HepG2 (cell line): Measurements from ENCODE around the gene CSNK2A1. TPM values are rescaled to one million over a fixed set of nuclear protein-coding genes. Genes with fewer than 3 reads are reported as not detected.

Source experiments
- AGO1 ChIP-seq: fragments of 200-400 bp; formaldehyde crosslinking; IDR thresholded peaks from 2 replicates; pipeline ENCODE4 v1.6.1; 2017; ENCODE audit warnings: mild to moderate bottlenecking, low read depth, low read length, moderate library complexity; ENCODE audit not compliant: poor library complexity, severe bottlenecking
- ATAD3A ChIP-seq: sonication (generic); formaldehyde crosslinking; IDR thresholded peaks from 2 replicates; pipeline ENCODE4 v1.4.0; 2020; ENCODE audit warnings: missing genetic modification reagents
- CBX5 ChIP-seq: sonication (generic); formaldehyde crosslinking; IDR thresholded peaks from 2 replicates; pipeline ENCODE4 v1.4.0; 2020; ENCODE audit warnings: missing genetic modification reagents, borderline replicate concordance
- ETV5 ChIP-seq: IDR thresholded peaks from 2 replicates; pipeline ENCODE4 v1.6.1; 2018; ENCODE audit warnings: missing biosample characterization, missing genetic modification reagents, inconsistent platforms, borderline replicate concordance
- ISL2 ChIP-seq: sonication (generic); formaldehyde crosslinking; IDR thresholded peaks from 2 replicates; pipeline ENCODE4 v1.5.0; 2020; ENCODE audit warnings: missing genetic modification reagents
- MYC ChIP-seq: sonication (generic); formaldehyde crosslinking; IDR thresholded peaks from 2 replicates; pipeline ENCODE4 v1.9.0; 2021; ENCODE audit warnings: missing genetic modification reagents, borderline replicate concordance
- PHF5A ChIP-seq: IDR thresholded peaks from one replicate; pipeline ENCODE4 v1.6.1; 2018; ENCODE audit warnings: low read depth, missing genetic modification reagents; ENCODE audit not compliant: unreplicated experiment
- SMC3 ChIP-seq: IDR thresholded peaks from 2 replicates; pipeline ENCODE4 v1.6.1; 2011; ENCODE audit warnings: low read length, improper control_type of control experiment
- ZBTB42 ChIP-seq: sonication (generic); formaldehyde crosslinking; IDR thresholded peaks from 2 replicates; pipeline ENCODE4 v1.5.0; 2020; ENCODE audit warnings: mild to moderate bottlenecking, missing genetic modification reagents
- ZFAT ChIP-seq: sonication (generic); formaldehyde crosslinking; conservative IDR thresholded peaks from 2 replicates; pipeline ENCODE4 v1.8.1; 2023; ENCODE audit warnings: missing genetic modification reagents, inconsistent platforms
- ZNF468 ChIP-seq: sonication (generic); formaldehyde crosslinking; IDR thresholded peaks from 2 replicates; pipeline ENCODE4 v1.8.0; 2022; ENCODE audit warnings: mild to moderate bottlenecking, moderate library complexity, missing genetic modification reagents
- ZNF780A ChIP-seq: sonication (generic); formaldehyde crosslinking; IDR thresholded peaks from 2 replicates; pipeline ENCODE4 v1.8.0; 2022; ENCODE audit warnings: mild to moderate bottlenecking, missing genetic modification reagents, moderate library complexity
- polyA plus RNA-seq, 8 experiments: library from polyadenylated mRNA; depleted of rRNA in 3 of 8; stranded (reverse) in 7 of 8; unstranded in 1 of 8; fragments of >200 nt; fragmentation: Illumina TruSeq in 4 of 8; extraction: Trizol in 4 of 8; gene quantifications; 2 replicates each; pipeline versions ENCODE4 v1.2.1 to v1.2.3, GENCODE V29; 2011 to 2016; ENCODE audit warnings: low read depth in 4 of 8, missing spikeins in 1 of 8, mixed read lengths in 1 of 8; ENCODE audit not compliant: insufficient read depth in 1 of 8
- total RNA-seq, 5 experiments: library from RNA; depleted of rRNA; stranded (reverse); fragments of >200 nt; fragmentation: Illumina TruSeq; extraction: Trizol; gene quantifications; 2 replicates each; pipeline ENCODE4 v1.2.3, GENCODE V29; 2016; ENCODE audit warnings: low read depth in 1 of 5
- TF ChIP-seq, protein P1 (sequence below): sonication (generic); formaldehyde crosslinking; IDR thresholded peaks from 2 replicates; pipeline ENCODE4 v1.5.1; 2020; ENCODE audit warnings: mild to moderate bottlenecking, missing genetic modification reagents, borderline replicate concordance
- TF ChIP-seq, protein P2 (sequence below): sonication (generic); formaldehyde crosslinking; IDR thresholded peaks from 2 replicates; pipeline ENCODE4 v1.9.0; 2021; ENCODE audit warnings: missing genetic modification reagents, borderline replicate concordance
- TF ChIP-seq, protein P3 (sequence below): sonication (generic); formaldehyde crosslinking; IDR thresholded peaks from 2 replicates; pipeline ENCODE4 v1.4.0; 2020; ENCODE audit warnings: mild to moderate bottlenecking, missing genetic modification reagents
- TF ChIP-seq, protein P4 (sequence below): sonication (generic); formaldehyde crosslinking; IDR thresholded peaks from 2 replicates; pipeline ENCODE4 v1.5.0; 2020; ENCODE audit warnings: missing genetic modification reagents, mild to moderate bottlenecking, borderline replicate concordance
- TF ChIP-seq, protein P5 (sequence below): sonication (generic); formaldehyde crosslinking; IDR thresholded peaks from 2 replicates; pipeline ENCODE4 v1.9.0; 2021; ENCODE audit warnings: missing genetic modification reagents, mild to moderate bottlenecking, borderline replicate concordance

CSNK2A1 gene
- total and polyA plus RNA-seq, 2 of the 13 experiments (the other 11 are each of a cell fraction or from before 2014, with no cell fraction given) = 153 to 231 TPM

DNA sequence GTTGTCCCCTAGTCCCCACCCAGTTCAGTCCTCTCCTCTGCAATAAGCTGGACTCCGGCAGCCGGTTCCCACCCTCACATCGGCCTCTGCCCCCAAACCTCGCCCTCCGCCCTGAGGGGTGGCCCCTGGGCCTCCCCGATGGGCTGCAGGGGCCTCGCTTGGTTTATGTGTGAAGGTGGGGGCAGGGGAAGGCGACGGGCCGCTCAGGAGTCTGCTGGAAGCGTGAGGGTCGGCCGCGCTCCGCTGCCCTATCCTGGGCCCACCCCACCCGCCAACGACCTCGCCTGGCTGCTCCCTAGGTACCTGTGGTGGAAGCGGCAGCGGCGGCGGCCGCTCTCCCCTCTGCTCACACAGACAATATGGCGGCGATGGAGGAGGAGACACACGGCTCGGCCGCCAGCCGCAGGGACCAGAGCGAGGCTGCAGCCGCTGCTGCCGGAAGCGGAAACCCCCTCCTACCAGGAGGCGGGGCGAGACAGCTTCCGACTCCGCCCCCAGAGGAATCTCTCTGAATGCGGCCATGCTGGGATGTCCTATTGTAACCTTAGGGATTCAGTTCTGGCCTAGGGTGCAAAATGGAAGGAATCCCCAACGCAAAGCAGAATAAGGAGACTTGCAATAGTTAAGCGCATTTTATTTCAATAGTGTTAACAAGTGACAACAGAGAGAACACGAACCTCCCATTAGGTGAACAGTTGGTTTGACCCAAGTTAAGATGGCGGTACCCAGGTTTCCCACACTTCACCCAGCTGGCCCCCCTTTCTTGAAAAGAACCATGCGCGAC is at the start of gene CSNK2A1 (continued):
- TF ChIP-seq, protein P1, sequence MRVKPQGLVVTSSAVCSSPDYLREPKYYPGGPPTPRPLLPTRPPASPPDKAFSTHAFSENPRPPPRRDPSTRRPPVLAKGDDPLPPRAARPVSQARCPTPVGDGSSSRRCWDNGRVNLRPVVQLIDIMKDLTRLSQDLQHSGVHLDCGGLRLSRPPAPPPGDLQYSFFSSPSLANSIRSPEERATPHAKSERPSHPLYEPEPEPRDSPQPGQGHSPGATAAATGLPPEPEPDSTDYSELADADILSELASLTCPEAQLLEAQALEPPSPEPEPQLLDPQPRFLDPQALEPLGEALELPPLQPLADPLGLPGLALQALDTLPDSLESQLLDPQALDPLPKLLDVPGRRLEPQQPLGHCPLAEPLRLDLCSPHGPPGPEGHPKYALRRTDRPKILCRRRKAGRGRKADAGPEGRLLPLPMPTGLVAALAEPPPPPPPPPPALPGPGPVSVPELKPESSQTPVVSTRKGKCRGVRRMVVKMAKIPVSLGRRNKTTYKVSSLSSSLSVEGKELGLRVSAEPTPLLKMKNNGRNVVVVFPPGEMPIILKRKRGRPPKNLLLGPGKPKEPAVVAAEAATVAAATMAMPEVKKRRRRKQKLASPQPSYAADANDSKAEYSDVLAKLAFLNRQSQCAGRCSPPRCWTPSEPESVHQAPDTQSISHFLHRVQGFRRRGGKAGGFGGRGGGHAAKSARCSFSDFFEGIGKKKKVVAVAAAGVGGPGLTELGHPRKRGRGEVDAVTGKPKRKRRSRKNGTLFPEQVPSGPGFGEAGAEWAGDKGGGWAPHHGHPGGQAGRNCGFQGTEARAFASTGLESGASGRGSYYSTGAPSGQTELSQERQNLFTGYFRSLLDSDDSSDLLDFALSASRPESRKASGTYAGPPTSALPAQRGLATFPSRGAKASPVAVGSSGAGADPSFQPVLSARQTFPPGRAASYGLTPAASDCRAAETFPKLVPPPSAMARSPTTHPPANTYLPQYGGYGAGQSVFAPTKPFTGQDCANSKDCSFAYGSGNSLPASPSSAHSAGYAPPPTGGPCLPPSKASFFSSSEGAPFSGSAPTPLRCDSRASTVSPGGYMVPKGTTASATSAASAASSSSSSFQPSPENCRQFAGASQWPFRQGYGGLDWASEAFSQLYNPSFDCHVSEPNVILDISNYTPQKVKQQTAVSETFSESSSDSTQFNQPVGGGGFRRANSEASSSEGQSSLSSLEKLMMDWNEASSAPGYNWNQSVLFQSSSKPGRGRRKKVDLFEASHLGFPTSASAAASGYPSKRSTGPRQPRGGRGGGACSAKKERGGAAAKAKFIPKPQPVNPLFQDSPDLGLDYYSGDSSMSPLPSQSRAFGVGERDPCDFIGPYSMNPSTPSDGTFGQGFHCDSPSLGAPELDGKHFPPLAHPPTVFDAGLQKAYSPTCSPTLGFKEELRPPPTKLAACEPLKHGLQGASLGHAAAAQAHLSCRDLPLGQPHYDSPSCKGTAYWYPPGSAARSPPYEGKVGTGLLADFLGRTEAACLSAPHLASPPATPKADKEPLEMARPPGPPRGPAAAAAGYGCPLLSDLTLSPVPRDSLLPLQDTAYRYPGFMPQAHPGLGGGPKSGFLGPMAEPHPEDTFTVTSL (CRISPR knock-in tag) = no peak
- TF ChIP-seq MYC (CRISPR knock-in tag) = peak; percentile 90
- no peak for TF ChIP-seq ZNF780A (CRISPR knock-in tag)
- peak; percentile 91 for TF ChIP-seq PHF5A (CRISPR knock-in tag)
- 0 out of 2 replicates have a peak, but pooled peaks have one; percentile 9 for TF ChIP-seq ATAD3A
- TF ChIP-seq, protein P2, sequence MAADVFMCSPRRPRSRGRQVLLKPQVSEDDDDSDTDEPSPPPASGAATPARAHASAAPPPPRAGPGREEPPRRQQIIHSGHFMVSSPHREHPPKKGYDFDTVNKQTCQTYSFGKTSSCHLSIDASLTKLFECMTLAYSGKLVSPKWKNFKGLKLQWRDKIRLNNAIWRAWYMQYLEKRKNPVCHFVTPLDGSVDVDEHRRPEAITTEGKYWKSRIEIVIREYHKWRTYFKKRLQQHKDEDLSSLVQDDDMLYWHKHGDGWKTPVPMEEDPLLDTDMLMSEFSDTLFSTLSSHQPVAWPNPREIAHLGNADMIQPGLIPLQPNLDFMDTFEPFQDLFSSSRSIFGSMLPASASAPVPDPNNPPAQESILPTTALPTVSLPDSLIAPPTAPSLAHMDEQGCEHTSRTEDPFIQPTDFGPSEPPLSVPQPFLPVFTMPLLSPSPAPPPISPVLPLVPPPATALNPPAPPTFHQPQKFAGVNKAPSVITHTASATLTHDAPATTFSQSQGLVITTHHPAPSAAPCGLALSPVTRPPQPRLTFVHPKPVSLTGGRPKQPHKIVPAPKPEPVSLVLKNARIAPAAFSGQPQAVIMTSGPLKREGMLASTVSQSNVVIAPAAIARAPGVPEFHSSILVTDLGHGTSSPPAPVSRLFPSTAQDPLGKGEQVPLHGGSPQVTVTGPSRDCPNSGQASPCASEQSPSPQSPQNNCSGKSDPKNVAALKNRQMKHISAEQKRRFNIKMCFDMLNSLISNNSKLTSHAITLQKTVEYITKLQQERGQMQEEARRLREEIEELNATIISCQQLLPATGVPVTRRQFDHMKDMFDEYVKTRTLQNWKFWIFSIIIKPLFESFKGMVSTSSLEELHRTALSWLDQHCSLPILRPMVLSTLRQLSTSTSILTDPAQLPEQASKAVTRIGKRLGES (CRISPR knock-in tag) = no peak; the same call in 1 of the 2 replicates
- TF ChIP-seq AGO1 = peak; percentile 81
- TF ChIP-seq, protein P3, sequence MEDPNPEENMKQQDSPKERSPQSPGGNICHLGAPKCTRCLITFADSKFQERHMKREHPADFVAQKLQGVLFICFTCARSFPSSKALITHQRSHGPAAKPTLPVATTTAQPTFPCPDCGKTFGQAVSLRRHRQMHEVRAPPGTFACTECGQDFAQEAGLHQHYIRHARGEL = no peak
- TF ChIP-seq, protein P4, sequence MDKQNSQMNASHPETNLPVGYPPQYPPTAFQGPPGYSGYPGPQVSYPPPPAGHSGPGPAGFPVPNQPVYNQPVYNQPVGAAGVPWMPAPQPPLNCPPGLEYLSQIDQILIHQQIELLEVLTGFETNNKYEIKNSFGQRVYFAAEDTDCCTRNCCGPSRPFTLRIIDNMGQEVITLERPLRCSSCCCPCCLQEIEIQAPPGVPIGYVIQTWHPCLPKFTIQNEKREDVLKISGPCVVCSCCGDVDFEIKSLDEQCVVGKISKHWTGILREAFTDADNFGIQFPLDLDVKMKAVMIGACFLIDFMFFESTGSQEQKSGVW (CRISPR knock-in tag) = no peak
- TF ChIP-seq CBX5 (CRISPR knock-in tag) = peak; percentile 84; the same call in 1 of the 2 replicates
- peak; percentile 95 for TF ChIP-seq ZBTB42 (CRISPR knock-in tag)
- TF ChIP-seq, protein P5, sequence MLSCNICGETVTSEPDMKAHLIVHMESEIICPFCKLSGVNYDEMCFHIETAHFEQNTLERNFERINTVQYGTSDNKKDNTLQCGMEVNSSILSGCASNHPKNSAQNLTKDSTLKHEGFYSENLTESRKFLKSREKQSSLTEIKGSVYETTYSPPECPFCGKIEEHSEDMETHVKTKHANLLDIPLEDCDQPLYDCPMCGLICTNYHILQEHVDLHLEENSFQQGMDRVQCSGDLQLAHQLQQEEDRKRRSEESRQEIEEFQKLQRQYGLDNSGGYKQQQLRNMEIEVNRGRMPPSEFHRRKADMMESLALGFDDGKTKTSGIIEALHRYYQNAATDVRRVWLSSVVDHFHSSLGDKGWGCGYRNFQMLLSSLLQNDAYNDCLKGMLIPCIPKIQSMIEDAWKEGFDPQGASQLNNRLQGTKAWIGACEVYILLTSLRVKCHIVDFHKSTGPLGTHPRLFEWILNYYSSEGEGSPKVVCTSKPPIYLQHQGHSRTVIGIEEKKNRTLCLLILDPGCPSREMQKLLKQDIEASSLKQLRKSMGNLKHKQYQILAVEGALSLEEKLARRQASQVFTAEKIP (CRISPR knock-in tag) = no peak
- TF ChIP-seq SMC3 = no peak
- TF ChIP-seq ETV5 (CRISPR knock-in tag) = peak; percentile 97
- peak; percentile 85 for TF ChIP-seq ISL2
- TF ChIP-seq ZNF468 = no peak
- TF ChIP-seq ZFAT (CRISPR knock-in tag) = no peak
